AG04450 (cell line): ENCODE measurements around the gene HNRNPH3. TPM values are rescaled to one million over a fixed set of nuclear protein-coding genes. Genes with fewer than 3 reads are reported as not detected.
"Not testable (repeated sequence)": the region's sequence is repeated elsewhere in the genome, so short reads cannot be mapped to it uniquely, and the experiment has no call there.

Experiments
- CTCF ChIA-PET: fragments of 300-600, 350-600 bp; formaldehyde crosslinking; extraction: SDS; loops from one replicate; lab custom pipeline; 2022; ENCODE audit warnings: antibody characterized with exemption, inconsistent platforms; lab: Charles Lee
- POLR2A ChIA-PET: fragments of 350-600 bp; formaldehyde crosslinking; extraction: SDS; loops from one replicate; lab custom pipeline; 2021; ENCODE audit warnings: antibody characterized with exemption, inconsistent platforms; lab: Yijun Ruan, JAX
- DNase-seq: peaks from one replicate; pipeline ENCODE4 v3.0.0-alpha.2; 2011; ENCODE audit warnings: low read depth, low spot score
- H3K27ac ChIP-seq: one replicate; pipeline ENCODE4 v1.5.1; 2012; ENCODE audit warnings: low read depth, low read length, control low read depth
- H3K27me3 ChIP-seq: one replicate; pipeline ENCODE4 v1.6.0; 2012; ENCODE audit warnings: low read length; ENCODE audit not compliant: control insufficient read depth, insufficient read depth
- H3K4me3 ChIP-seq: 2 replicates; pipeline ENCODE4 v1.5.1; 2011; ENCODE audit warnings: mild to moderate bottlenecking, low read depth, low read length, control low read depth
- H3K9me3 ChIP-seq: 2 replicates; pipeline ENCODE4 v1.5.1; 2012; ENCODE audit warnings: low read length; ENCODE audit not compliant: control insufficient read depth, insufficient read depth
- CTCF ChIP-seq: IDR thresholded peaks from 2 replicates; pipeline ENCODE4 v1.5.1; 2011; ENCODE audit warnings: low read depth, low read length, control low read depth, inconsistent platforms
- polyA plus RNA-seq: library from polyadenylated mRNA; depleted of rRNA; stranded (reverse); fragments of >200 nt; gene quantifications from 2 replicates; pipeline ENCODE4 v1.2.3, GENCODE V29; 2011

HNRNPH3 gene
- polyA plus RNA-seq, 1 experiment: 113 TPM

GRCh38 chr10:68315582-68315981, 16.3 kb upstream of the HNRNPH3 start:
- CTCF ChIA-PET: interaction anchor here (1.1 to 1.9 kb wide), 3 partner anchors 12 to 103 kb away, joined by 3 to 12 read pairs (median 4); no protein-coding TSS in a partner anchor
- Histone ChIP-seq H3K9me3 (peaks cover 8% of the 10 kb centered on the region), H3K4me3 (no peak overlapping the region), H3K27me3 (no peaks in the 10 kb centered on the region), H3K27ac (no peak overlapping the region)
- POLR2A ChIA-PET: no interaction called here
- DNase-seq: no peak
- TF ChIP-seq CTCF: no peak

DNA sequence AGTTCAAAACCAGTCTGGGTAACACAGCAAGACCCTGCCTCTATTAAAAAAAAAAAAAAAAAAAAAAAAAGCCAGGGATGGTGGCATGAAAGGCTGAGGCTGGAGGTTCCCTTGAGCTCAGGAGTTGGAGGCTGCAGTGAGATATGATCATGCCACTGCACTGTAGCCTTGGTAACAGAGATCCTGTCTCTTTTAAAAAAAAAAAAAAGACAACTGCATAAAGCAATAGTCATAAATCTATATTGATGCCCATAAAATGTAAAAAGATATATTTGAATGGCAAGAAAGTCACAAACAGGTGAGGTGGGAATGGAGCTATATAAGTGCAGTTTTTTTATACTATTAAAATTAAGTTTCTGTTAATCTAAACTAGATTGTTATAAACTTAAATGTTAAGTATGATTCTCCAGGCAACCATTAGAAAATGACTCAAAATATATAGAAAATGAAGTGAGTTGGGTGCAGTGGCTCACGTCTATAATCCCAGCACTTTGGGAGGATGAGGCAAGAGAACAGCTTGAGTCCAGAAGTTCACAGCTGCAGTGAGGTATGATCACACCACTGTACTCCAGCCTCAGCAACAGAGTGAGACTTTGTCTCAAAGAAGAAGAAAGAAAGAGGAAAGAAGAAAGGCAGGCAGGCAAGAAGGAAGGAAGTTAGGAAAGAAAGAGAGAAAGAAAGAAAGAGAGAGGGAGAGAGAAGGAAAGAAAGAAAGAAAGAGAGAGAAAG, 13.4 kb upstream of the HNRNPH3 start:
- no peak overlapping the region for H3K4me3 ChIP-seq
- peaks cover 8% of the 10 kb centered on the region for H3K9me3 ChIP-seq
- ChIA-PET CTCF (interaction anchor here (1.0 kb wide), 1 partner anchor 17 kb away, joined by 4 read pairs; no protein-coding TSS in a partner anchor), POLR2A (no interaction called here)
- no peak overlapping the region for H3K27ac ChIP-seq
- TF ChIP-seq CTCF: no peak
- no peaks in the 10 kb centered on the region for H3K27me3 ChIP-seq
- no peak for DNase-seq

GRCh38 chr10:68324396-68324795, 7.5 kb upstream of the HNRNPH3 start:
- POLR2A ChIA-PET, H3K9me3 ChIP-seq, H3K27ac ChIP-seq, H3K27me3 ChIP-seq, H3K4me3 ChIP-seq, DNase-seq: not testable (repeated sequence)
- CTCF ChIA-PET: interaction anchor here (1.1 kb wide), 1 partner anchor 112 kb away, joined by 3 read pairs; no protein-coding TSS in a partner anchor

DNA sequence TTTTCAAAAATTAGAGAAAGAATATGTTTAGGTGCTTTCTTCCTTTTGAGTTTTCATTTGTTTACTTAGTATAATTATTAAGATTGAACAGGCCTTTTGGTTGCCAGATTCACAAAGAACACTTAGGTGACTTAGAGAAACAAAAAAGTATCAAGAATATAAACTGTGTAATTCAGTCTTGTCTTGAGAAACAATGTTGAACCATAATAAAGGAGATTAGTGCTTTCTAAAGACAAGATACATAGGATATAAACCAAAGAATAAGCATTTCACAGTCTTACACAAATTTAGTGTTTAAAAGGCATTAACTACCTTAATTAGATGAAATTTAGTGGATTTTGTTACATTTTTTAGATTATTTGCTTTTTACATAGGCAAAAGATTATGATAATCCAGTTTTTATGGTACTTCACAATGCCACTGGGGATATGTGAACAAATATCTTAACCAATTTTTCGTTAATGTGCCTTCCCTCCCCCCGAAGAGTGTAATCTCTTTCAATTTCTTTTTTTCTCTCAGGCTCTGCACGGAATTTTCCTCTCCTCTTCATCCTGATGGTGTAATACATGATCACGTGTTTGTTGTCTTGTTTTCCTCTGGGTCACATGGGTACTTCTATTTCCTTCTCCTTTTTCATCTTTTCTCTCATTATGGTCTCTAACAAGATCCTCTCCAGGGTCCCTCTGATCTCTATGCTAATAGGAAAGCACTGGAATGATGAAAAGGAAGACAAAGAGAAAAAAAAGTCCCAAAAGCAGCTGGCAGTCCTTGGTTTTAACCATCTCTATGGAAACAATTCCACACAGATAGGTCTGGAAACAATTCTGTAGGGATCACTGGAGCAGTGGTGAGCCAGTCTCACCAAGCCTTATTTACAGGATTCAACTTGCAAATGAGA, 3.7 kb upstream of the HNRNPH3 start:
- DNase-seq: no peak
- H3K9me3 ChIP-seq: no peaks in the 10 kb centered on the region
- peak overlapping the region; percentile 55 for H3K27ac ChIP-seq
- CTCF ChIA-PET: interaction anchor here (1.3 kb wide), 1 partner anchor 116 kb away, joined by 5 read pairs; no protein-coding TSS in a partner anchor
- POLR2A ChIA-PET: no interaction called here
- no peak for TF ChIP-seq CTCF
- no peaks in the 10 kb centered on the region for H3K27me3 ChIP-seq
- no peak overlapping the region for H3K4me3 ChIP-seq

DNA sequence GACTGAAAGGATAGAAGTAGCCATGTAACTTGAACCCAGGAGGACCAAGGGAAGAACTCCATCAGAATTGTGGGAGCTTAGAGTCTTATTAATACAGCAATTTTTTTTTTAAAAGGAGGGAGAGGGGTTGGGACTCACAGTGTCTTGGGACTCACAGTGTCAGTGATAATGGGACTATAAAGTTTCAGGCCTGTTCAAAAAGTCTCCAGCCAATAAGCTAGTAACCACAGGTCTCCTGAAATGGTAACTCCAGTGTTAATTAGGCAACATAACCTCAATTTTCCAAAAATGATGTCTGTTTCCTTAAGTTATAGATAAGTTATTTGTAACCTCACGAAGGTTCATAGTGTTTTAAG, 2.4 kb upstream of the HNRNPH3 start:
- Histone ChIP-seq H3K9me3 (no peaks in the 10 kb centered on the region), H3K27me3 (no peaks in the 10 kb centered on the region), H3K27ac (no peak overlapping the region), H3K4me3 (no peak overlapping the region)
- CTCF ChIA-PET: interaction anchor here (1.3 kb wide), 1 partner anchor 117 kb away, joined by 7 read pairs; no protein-coding TSS in a partner anchor
- POLR2A ChIA-PET: interaction anchor here (1.2 kb wide), 1 partner anchor 16 kb away, joined by 3 read pairs; no protein-coding TSS in a partner anchor
- TF ChIP-seq CTCF: no peak
- no peak for DNase-seq
